ENCODE data around the gene MYO9B. TPM values are rescaled to one million over a fixed set of nuclear protein-coding genes. Genes with fewer than 3 reads are reported as not detected.

Gene MYO9B
- total and polyA plus RNA-seq, 2 of the 13 experiments (the other 11 are each of a cell fraction or from before 2014, with no cell fraction given) = 18.0 to 18.3 TPM

- TF ChIP-seq ZNF589 (CRISPR knock-in tag; conservative IDR thresholded peaks at IDR 0.05) = no peak
- TF ChIP-seq, protein P1, sequence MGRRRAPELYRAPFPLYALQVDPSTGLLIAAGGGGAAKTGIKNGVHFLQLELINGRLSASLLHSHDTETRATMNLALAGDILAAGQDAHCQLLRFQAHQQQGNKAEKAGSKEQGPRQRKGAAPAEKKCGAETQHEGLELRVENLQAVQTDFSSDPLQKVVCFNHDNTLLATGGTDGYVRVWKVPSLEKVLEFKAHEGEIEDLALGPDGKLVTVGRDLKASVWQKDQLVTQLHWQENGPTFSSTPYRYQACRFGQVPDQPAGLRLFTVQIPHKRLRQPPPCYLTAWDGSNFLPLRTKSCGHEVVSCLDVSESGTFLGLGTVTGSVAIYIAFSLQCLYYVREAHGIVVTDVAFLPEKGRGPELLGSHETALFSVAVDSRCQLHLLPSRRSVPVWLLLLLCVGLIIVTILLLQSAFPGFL (CRISPR knock-in tag; IDR thresholded peaks at IDR 0.05) = no peak
- TF ChIP-seq ZNF619 (CRISPR knock-in tag; IDR thresholded peaks at IDR 0.05) = peak; percentile 74; the same call in 1 of the 2 replicates
- TF ChIP-seq ZNF44 (CRISPR knock-in tag; IDR thresholded peaks at IDR 0.05) = no peak
- TF ChIP-seq FOSL2 (CRISPR knock-in tag; IDR thresholded peaks at IDR 0.05) = peak; percentile 82
- TF ChIP-seq MED8 (CRISPR knock-in tag; IDR thresholded peaks at IDR 0.05; ENCODE audit: insufficient replicate concordance) = peak; percentile 96
- no peak for TF ChIP-seq KIAA2018 (CRISPR knock-in tag; IDR thresholded peaks at IDR 0.05; ENCODE audit: borderline replicate concordance)
- no peak for TF ChIP-seq ZNF136 (CRISPR knock-in tag; IDR thresholded peaks at IDR 0.05; ENCODE audit: low read depth)
- TF ChIP-seq, protein P2, sequence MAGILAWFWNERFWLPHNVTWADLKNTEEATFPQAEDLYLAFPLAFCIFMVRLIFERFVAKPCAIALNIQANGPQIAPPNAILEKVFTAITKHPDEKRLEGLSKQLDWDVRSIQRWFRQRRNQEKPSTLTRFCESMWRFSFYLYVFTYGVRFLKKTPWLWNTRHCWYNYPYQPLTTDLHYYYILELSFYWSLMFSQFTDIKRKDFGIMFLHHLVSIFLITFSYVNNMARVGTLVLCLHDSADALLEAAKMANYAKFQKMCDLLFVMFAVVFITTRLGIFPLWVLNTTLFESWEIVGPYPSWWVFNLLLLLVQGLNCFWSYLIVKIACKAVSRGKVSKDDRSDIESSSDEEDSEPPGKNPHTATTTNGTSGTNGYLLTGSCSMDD (CRISPR knock-in tag; IDR thresholded peaks at IDR 0.05) = no peak
- TF ChIP-seq, protein P3, sequence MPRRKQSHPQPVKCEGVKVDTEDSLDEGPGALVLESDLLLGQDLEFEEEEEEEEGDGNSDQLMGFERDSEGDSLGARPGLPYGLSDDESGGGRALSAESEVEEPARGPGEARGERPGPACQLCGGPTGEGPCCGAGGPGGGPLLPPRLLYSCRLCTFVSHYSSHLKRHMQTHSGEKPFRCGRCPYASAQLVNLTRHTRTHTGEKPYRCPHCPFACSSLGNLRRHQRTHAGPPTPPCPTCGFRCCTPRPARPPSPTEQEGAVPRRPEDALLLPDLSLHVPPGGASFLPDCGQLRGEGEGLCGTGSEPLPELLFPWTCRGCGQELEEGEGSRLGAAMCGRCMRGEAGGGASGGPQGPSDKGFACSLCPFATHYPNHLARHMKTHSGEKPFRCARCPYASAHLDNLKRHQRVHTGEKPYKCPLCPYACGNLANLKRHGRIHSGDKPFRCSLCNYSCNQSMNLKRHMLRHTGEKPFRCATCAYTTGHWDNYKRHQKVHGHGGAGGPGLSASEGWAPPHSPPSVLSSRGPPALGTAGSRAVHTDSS (CRISPR knock-in tag; conservative IDR thresholded peaks at IDR 0.05) = no peak
- no peak for TF ChIP-seq SP1 (IDR thresholded peaks at IDR 0.05)
- TF ChIP-seq SP1 (CRISPR knock-in tag; IDR thresholded peaks at IDR 0.05) = peak; percentile 61
- TF ChIP-seq, protein P4, sequence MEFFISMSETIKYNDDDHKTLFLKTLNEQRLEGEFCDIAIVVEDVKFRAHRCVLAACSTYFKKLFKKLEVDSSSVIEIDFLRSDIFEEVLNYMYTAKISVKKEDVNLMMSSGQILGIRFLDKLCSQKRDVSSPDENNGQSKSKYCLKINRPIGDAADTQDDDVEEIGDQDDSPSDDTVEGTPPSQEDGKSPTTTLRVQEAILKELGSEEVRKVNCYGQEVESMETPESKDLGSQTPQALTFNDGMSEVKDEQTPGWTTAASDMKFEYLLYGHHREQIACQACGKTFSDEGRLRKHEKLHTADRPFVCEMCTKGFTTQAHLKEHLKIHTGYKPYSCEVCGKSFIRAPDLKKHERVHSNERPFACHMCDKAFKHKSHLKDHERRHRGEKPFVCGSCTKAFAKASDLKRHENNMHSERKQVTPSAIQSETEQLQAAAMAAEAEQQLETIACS (CRISPR knock-in tag; IDR thresholded peaks at IDR 0.05) = peak; percentile 50; the same call in 1 of the 2 replicates
- TF ChIP-seq U2AF2 (IDR thresholded peaks at IDR 0.05; ENCODE audit: low read depth, low read length) = no peak
- TF ChIP-seq JUNB (CRISPR knock-in tag; IDR thresholded peaks at IDR 0.05; ENCODE audit: borderline replicate concordance) = no peak
- TF ChIP-seq ZNF260 (CRISPR knock-in tag; IDR thresholded peaks at IDR 0.05; ENCODE audit: borderline replicate concordance, low read depth) = no peak
These were observed 172.6 kb downstream of the MYO9B start (continued) for GRCh38 chr19:17248011-17248776.
